K562 (cell line): ENCODE results near the gene SH2D7. TPM values are rescaled to one million over a fixed set of nuclear protein-coding genes. Genes with fewer than 3 reads are reported as not detected.
A peak's percentile ranks its signal among the peaks of the same experiment; 100 is the strongest.

Experiments
- ATAC-seq: fragments of 200-7000 bp; cut with Tn5 transposase; 3 replicates; pipeline ENCODE4 v1.9.1; 2020; ENCODE audit warnings: moderate library complexity
- BruUV-seq: library from RNA; stranded (reverse); fragments of 400-500 nt; replicated peaks from 2 replicates; lab custom pipeline; 2021; lab: Mats Ljungman, UMichigan
- CTCF ChIA-PET: fragments of 300-600 bp; formaldehyde crosslinking; extraction: SDS; loops from one replicate; lab custom pipeline; 2021; ENCODE audit warnings: low intra/inter-chr PET ratio; lab: Yijun Ruan, JAX
- POLR2A ChIA-PET: fragments of 300-600, 350-650 bp; sonication (Branson Sonifier 250); formaldehyde crosslinking; extraction: SDS; loops from one replicate; lab custom pipeline; 2021; ENCODE audit warnings: antibody characterized with exemption, inconsistent platforms; lab: Yijun Ruan, JAX
- DNase-seq, 4 experiments: peaks; one replicate each; pipeline versions ENCODE4 v3.0.0 to v3.0.0-alpha.2; 2011 to 2018; ENCODE audit warnings: low spot score in 3 of 4, mixed read lengths in 3 of 4; ENCODE audit errors: extremely low read depth in 1 of 4
- FAIRE-seq: peaks from 2 replicates; lab custom pipeline; 2011; peaks lifted over from hg19 to GRCh38; lab: Jason Lieb, UNC
- H2AFZ ChIP-seq: 2 replicates; pipeline ENCODE4 v1.6.0; 2011; ENCODE audit warnings: low read depth, low read length, control low read depth, inconsistent platforms
- H3K27ac ChIP-seq: fragments of 200-600 bp; 3 replicates; pipeline ENCODE4 v1.8.0; 2011; ENCODE audit warnings: low read depth, mild to moderate bottlenecking, control low read depth, inconsistent platforms, low read length, moderate library complexity, mixed read lengths; ENCODE audit errors: extremely low read depth
- H3K27me3 ChIP-seq, 2 experiments: fragments of 300-600 bp in 1 of 2; 2 replicates in 1 of 2; 3 replicates in 1 of 2; pipeline versions ENCODE4 v1.6.0 to v1.8.0; 2011; ENCODE audit warnings: inconsistent platforms in 2 of 2, low read length in 2 of 2, mild to moderate bottlenecking in 1 of 2, mixed read lengths in 1 of 2, moderate library complexity in 1 of 2; ENCODE audit not compliant: control insufficient read depth in 2 of 2, insufficient read depth in 2 of 2
- H3K36me3 ChIP-seq: fragments of 300-600 bp; 3 replicates; pipeline ENCODE4 v1.8.0; 2011; ENCODE audit warnings: mild to moderate bottlenecking, low read length, inconsistent platforms; ENCODE audit not compliant: control insufficient read depth, insufficient read depth
- H3K4me1 ChIP-seq, 2 experiments: fragments of 200-600 bp in 1 of 2; replicated peaks in 1 of 2; 2 replicates in 1 of 2; 3 replicates in 1 of 2; pipeline versions ENCODE4 v1.5.1 to v1.8.0; 2011; ENCODE audit warnings: inconsistent platforms in 2 of 2, low read length in 2 of 2, mild to moderate bottlenecking in 1 of 2, mixed read lengths in 1 of 2, moderate library complexity in 1 of 2; ENCODE audit not compliant: control insufficient read depth in 2 of 2, insufficient read depth in 2 of 2
- H3K4me2 ChIP-seq: 2 replicates; pipeline ENCODE4 v1.6.1; 2011; ENCODE audit warnings: low read length, control low read depth, inconsistent platforms, mixed read lengths; ENCODE audit not compliant: insufficient read depth
- H3K4me3 ChIP-seq: fragments of 200-600 bp; sonication (generic), shearing (Covaris generic); 2 replicates; pipeline ENCODE4 v1.5.1; 2016; ENCODE audit warnings: control low read depth, inconsistent platforms
- H3K79me2 ChIP-seq: fragments of 200-600 bp; 3 replicates; pipeline ENCODE4 v1.8.0; 2011; ENCODE audit warnings: low read length, inconsistent platforms; ENCODE audit not compliant: control insufficient read depth, insufficient read depth
- H3K9ac ChIP-seq, 2 experiments: 2 replicates each; pipeline versions ENCODE4 v1.6.0 to v1.6.1; 2011; ENCODE audit warnings: low read depth in 2 of 2, low read length in 2 of 2, control low read depth in 1 of 2, inconsistent platforms in 1 of 2, mild to moderate bottlenecking in 1 of 2, mixed read lengths in 1 of 2; ENCODE audit not compliant: insufficient read depth in 1 of 2
- H3K9me1 ChIP-seq: one replicate; pipeline ENCODE4 v1.6.0; 2011; ENCODE audit warnings: inconsistent platforms, mild to moderate bottlenecking, low read length, moderate library complexity; ENCODE audit not compliant: control insufficient read depth, insufficient read depth
- H3K9me3 ChIP-seq: replicated peaks from 2 replicates; pipeline ENCODE4 v1.5.1; 2011; ENCODE audit warnings: low read depth, low read length, inconsistent platforms; ENCODE audit not compliant: control insufficient read depth, insufficient read depth
- H4K20me1 ChIP-seq: replicated peaks from 2 replicates; pipeline ENCODE4 v1.6.1; 2011; ENCODE audit warnings: low read length, inconsistent platforms, mixed read lengths; ENCODE audit not compliant: control insufficient read depth, insufficient read depth
- GABPA ChIP-seq: fragments of 200-800 bp; sonication (Bioruptor generic); conservative IDR thresholded peaks from 2 replicates; pipeline ENCODE4 v1.6.1; 2016; ENCODE audit warnings: low read depth, missing genetic modification characterization, missing compliant biosample characterization
- GTF2B ChIP-seq: IDR thresholded peaks from 2 replicates; pipeline ENCODE4 v1.6.1; 2011; ENCODE audit not compliant: insufficient read length; ENCODE audit errors: extremely low read depth
- PTRF ChIP-seq: fragments of 450-650 bp; IDR thresholded peaks from 2 replicates; pipeline ENCODE4 v1.6.1; 2016; ENCODE audit warnings: mild to moderate bottlenecking, missing genetic modification characterization, missing compliant biosample characterization
- WGBS: fragments of 100-300 bp; shearing (Covaris generic); methylation state at CpG from one replicate; pipeline ENCODE4 v1.1.6; 2016; ENCODE audit warnings: low coverage, mixed read lengths; ENCODE audit not compliant: insufficient coverage; ENCODE audit errors: missing lambda C conversion rate; 5-methylcytosine and 5-hydroxymethylcytosine counted together
- in situ Hi-C: fragments of 300-500 bp; cut with MboI; formaldehyde crosslinking; loops from 4 replicates; pipeline ENCODE4 v1.15.0; 2018; ENCODE audit warnings: inconsistent platforms, mixed read lengths
- intact Hi-C: fragments of 100-400 bp; cut with micrococcal nuclease; formaldehyde crosslinking; loops from 2 replicates; pipeline ENCODE4 v1.14.2; 2022
- polyA plus RNA-seq, 8 experiments: library from polyadenylated mRNA; depleted of rRNA in 4 of 8; stranded (reverse) in 5 of 8; unstranded in 3 of 8; fragments of >200 nt; fragmentation: Nextera tagmentation in 2 of 8; fragmentation: Illumina TruSeq in 1 of 8; extraction: Ambion mirVana in 2 of 8; extraction: Trizol in 1 of 8; gene quantifications; 2 replicates each; pipeline versions ENCODE4 v1.2.1 to v1.2.3, GENCODE V29; 2011 to 2014; ENCODE audit warnings: inconsistent platforms in 1 of 8, missing spikeins in 1 of 8
- total RNA-seq, 7 experiments: library from RNA; depleted of rRNA in 6 of 7; stranded (reverse); fragments of >200 nt in 6 of 7; fragmentation: Illumina TruSeq in 2 of 7; extraction: Trizol in 2 of 7; gene quantifications; 2 replicates each; pipeline versions ENCODE4 v1.2.1 to v1.2.3, GENCODE V29; 2011 to 2021; ENCODE audit warnings: low replicate concordance in 1 of 7

SH2D7 gene
- total and polyA plus RNA-seq, 9 of the 15 experiments (the other 6 are each of a cell fraction or from before 2014, with no cell fraction given): not detected

- 0 out of 2 replicates have a peak, but pooled peaks have one; percentile 19 for TF ChIP-seq GABPA (tag)
- TF ChIP-seq PTRF (tag): no peak
- TF ChIP-seq GTF2B: no peak
- BruUV-seq: no TSS peak
- H3K9ac ChIP-seq: no peak overlapping the region; a peak in 1 of 4 replicates
- ChIA-PET CTCF (interaction anchor here (0.6 kb wide), 1 partner anchor 35 kb away, joined by 3 read pairs; no protein-coding TSS in a partner anchor), POLR2A (interaction anchor here (0.6 kb wide), 1 partner anchor 135 kb away, joined by 3 read pairs; no protein-coding TSS in a partner anchor)
- H2AFZ ChIP-seq: no peak overlapping the region
- no peak overlapping the region for H3K27ac ChIP-seq
- in situ Hi-C loops: no loop called here
- intact Hi-C loops: no loop called here
- H3K4me1 ChIP-seq: peaks cover 0 to 7% of the 10 kb centered on the region in 2 experiments; a peak in 2 of 5 replicates
- H3K27me3 ChIP-seq: no peaks in the 10 kb centered on the region
- ATAC-seq (no peak), DNase-seq (no peak), FAIRE-seq (no peak)
- 65% methylated on average over 4 of the region's 4 CpGs for WGBS
- 0 out of 2 replicates have a peak, but pooled peaks cover 6% of the 10 kb centered on the region for H4K20me1 ChIP-seq
- no peaks in the 10 kb centered on the region for H3K36me3 ChIP-seq
- H3K9me3 ChIP-seq: no peaks in the 10 kb centered on the region
- no peaks in the 10 kb centered on the region for H3K9me1 ChIP-seq
- no peak overlapping the region for H3K4me2 ChIP-seq
- no peaks in the 10 kb centered on the region for H3K79me2 ChIP-seq
- no peak overlapping the region for H3K4me3 ChIP-seq
Measured at GRCh38 chr15:78104119-78104479, 11.7 kb downstream of the SH2D7 start.
